Articular chondrocyte of knee joint (primary cell): ENCODE data around the gene TMIGD1. TPM values are rescaled to one million over a fixed set of nuclear protein-coding genes. Genes with fewer than 3 reads are reported as not detected.

Experiments used
- small RNA-seq: library from RNA; depleted of rRNA; stranded (forward); fragments of <200 nt; gene quantifications from one replicate; pipeline ENCODE3, GENCODE V24; 2012
- total RNA-seq: library from RNA; depleted of rRNA; stranded (reverse); fragments of >200 nt; gene quantifications from 2 replicates; pipeline ENCODE4 v1.2.3, GENCODE V29; 2012

The TMIGD1 gene, protein sequence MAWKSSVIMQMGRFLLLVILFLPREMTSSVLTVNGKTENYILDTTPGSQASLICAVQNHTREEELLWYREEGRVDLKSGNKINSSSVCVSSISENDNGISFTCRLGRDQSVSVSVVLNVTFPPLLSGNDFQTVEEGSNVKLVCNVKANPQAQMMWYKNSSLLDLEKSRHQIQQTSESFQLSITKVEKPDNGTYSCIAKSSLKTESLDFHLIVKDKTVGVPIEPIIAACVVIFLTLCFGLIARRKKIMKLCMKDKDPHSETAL
- total RNA-seq: not detected in 2 replicates

DNA sequence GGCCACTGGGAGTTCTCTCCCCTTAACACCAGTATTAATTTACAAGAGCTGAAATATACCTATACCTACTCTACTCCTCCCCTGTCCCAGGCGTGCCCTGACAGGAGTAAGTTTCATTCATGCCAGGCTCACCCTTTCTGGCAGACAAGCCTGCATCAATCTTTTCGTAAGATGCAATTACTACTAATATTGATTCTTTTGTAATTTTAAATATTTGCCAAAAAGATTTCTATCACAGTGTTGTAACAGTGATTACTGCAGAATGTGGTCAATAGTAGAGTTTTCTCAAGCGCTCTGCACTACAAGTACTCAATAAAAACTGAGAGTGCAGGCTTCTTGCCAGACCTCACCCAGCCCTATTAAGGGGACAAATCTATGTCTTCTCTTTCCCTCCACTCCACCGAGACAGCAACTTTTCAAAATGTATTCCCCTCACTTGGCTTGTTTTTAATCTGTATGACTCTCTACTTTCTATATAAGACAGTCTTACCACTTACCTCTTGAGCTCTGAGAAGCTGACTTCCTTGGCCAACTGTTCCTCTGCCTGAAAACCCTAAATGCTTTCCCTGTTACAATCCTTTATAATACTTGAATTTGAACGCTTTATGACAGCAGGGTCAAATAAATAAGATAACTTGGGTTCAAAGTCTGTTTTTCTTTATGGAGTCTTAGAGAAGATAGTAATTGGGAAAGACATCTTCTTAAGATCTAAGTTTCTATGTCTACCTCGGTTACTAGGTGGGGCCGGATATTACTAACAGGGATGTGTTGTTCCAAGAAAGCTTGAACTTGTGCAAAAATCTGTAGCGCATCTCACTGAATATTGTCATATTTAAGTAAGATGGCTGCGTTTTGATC lies at the start of gene TMIGD1:
Gene TMIGD1, minus strand, starts transcription at position 555 of the 858 bp plus-strand sequence. CDS start 1,924 bp downstream, outside the sequence.

DNA sequence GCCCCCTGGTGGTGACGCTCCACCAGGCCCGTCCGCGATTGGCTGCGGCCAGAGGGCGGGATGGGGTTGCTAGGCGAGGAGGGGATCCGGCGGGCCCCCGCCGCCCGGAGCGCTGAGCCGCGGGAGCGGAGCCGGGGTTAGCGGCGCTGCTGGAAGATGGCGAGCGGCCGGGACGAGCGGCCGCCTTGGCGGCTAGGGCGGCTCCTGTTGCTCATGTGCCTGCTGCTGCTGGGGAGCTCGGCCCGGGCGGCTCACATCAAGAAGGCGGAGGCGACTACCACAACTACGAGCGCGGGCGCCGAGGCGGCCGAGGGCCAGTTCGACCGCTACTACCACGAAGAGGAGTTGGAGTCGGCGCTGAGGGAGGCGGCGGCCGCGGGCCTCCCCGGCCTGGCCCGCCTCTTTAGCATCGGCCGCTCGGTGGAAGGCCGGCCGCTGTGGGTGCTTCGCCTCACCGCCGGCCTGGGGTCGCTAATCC lies 45.0 kb upstream of the TMIGD1 start, which contains the start of gene CPD:
Gene CPD, plus strand, starts transcription at position 103 of the 478 bp plus-strand sequence. Its CDS starts 54 bp downstream, at position 157.

DNA sequence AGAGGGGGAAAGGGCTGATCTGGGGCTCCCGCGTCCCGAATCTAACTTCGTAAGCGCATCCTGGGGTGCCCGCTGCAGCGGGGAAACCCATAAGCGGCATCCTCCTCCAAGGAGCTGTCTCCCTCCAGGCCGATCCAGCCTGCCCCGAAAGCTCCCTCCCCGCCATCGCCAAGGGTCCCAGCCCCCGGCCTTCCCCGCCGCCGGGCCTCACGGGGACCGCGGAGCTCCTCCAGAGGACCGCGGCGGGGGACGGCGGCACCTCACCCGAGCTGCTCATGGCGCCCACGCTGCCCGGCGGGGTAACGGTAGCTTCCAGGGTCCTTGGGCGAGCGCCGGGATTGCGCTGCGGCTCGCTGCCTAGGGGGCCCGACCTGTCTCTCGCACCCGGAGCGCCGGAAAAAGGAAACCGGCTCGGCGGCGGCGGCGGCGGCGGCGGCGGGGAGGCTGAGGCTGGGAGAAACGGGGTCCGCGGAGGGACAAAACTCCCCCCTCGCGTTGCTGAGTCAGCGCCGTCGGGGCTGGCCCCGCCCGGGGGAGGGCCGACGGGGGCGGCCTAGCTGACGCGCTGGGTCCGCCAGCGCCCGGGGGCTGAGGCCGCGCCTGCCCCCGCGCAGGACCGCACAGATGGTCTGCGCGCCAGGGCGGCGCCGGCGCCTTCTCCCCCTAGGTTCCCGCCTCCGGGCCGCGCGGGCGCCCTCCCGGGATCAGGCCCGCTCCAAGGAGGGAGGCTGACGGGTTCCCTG lies 42.1 kb downstream of the TMIGD1 start, which contains the start of gene BLMH:
Gene BLMH, minus strand, starts transcription at position 402 of the 743 bp plus-strand sequence. Its CDS starts 125 bp downstream, at position 277.

Small RNA genes lying within 50 kb of the gene (small RNA-seq; reads per million reads assigned to genes)
- gene RF00019: not detected
- gene RNU6-1267P: not detected
- not detected for gene RNU6-990P

Other genes with a start within 250 kb of the TMIGD1 start
- gene NSRP1, start 217.2 kb downstream of the TMIGD1 start, total RNA-seq: 13.0 and 14.2 TPM in 2 replicates
- not detected in 2 replicates for gene SLC6A4, start 98.4 kb downstream of the TMIGD1 start, total RNA-seq
- 30.2 and 38.8 TPM in 2 replicates for gene BLMH, start 42.1 kb downstream of the TMIGD1 start, total RNA-seq
- 130 and 167 TPM in 2 replicates for gene CPD, start 44.9 kb upstream of the TMIGD1 start, total RNA-seq
- 28.4 and 46.5 TPM in 2 replicates for gene GOSR1, start 143.4 kb upstream of the TMIGD1 start, total RNA-seq